Measurements from ENCODE around the gene MFN2. TPM values are rescaled to one million over a fixed set of nuclear protein-coding genes. Genes with fewer than 3 reads are reported as not detected.
"Not testable (repeated sequence)": the region's sequence is repeated elsewhere in the genome, so short reads cannot be mapped to it uniquely, and the experiment has no call there.

Gene MFN2
- total RNA-seq: 50.8 and 54.2 TPM in 2 replicates

- intact Hi-C loops (cut with micrococcal nuclease): loop anchor here (1.0 to 5.0 kb wide), 5 partner anchors 46 to 1508 kb away; partner anchors contain the start of genes CLCN6, DFFA, KIAA2013 and PEX14
Measured at GRCh38 chr1:11979851-11980675, at the start of gene MFN2. Gene MFN2 (plus strand): TSS chr1:11980444. CDS start chr1:11989169, 8,725 bp downstream.

- intact Hi-C loops (cut with micrococcal nuclease): loop anchor here (5.0 kb wide), 1 partner anchor 659 kb away; the partner anchor contains the start of gene UBIAD1
Measured at GRCh38 chr1:11930571-11931445, 49.4 kb upstream of the MFN2 start.

- intact Hi-C loops (cut with micrococcal nuclease): loop anchor here (5.0 kb wide), 1 partner anchor 660 kb away; the partner anchor contains the start of gene UBIAD1
Measured at GRCh38 chr1:11931845-11932244, 48.4 kb upstream of the MFN2 start.

- intact Hi-C loops (cut with micrococcal nuclease): loop anchor here (1.0 to 5.0 kb wide), 4 partner anchors 8 to 662 kb away; partner anchors contain the start of genes KIAA2013, MFN2 and UBIAD1
Measured at GRCh38 chr1:11934302-11935056, 45.8 kb upstream of the MFN2 start, which contains the start of gene PLOD1. Gene PLOD1 (plus strand): TSS chr1:11934717. CDS start chr1:11934780, 63 bp downstream.

GRCh38 chr1:11935057-11935412, 45.2 kb upstream of the MFN2 start:
- intact Hi-C loops (cut with micrococcal nuclease): no loop called here

GRCh38 chr1:11935733-11936132, 44.5 kb upstream of the MFN2 start:
- intact Hi-C loops (cut with micrococcal nuclease): not testable (repeated sequence)

- intact Hi-C loops (cut with micrococcal nuclease): no loop called here
Measured at GRCh38 chr1:11938722-11939526, 41.3 kb upstream of the MFN2 start.

GRCh38 chr1:11939794-11940193, 40.5 kb upstream of the MFN2 start:
- intact Hi-C loops (cut with micrococcal nuclease): not testable (repeated sequence)

- intact Hi-C loops (cut with micrococcal nuclease): no loop called here
Measured at GRCh38 chr1:11940260-11940921, 39.9 kb upstream of the MFN2 start.

- intact Hi-C loops (cut with micrococcal nuclease): no loop called here
Measured at GRCh38 chr1:11942280-11942679, 38.0 kb upstream of the MFN2 start.

GRCh38 chr1:11943619-11944018, 36.6 kb upstream of the MFN2 start:
- intact Hi-C loops (cut with micrococcal nuclease): no loop called here

- intact Hi-C loops (cut with micrococcal nuclease): no loop called here
Measured at GRCh38 chr1:11944358-11944931, 35.8 kb upstream of the MFN2 start.

GRCh38 chr1:11946647-11947046, 33.6 kb upstream of the MFN2 start:
- intact Hi-C loops (cut with micrococcal nuclease): no loop called here

GRCh38 chr1:11948822-11949458, 31.3 kb upstream of the MFN2 start:
- intact Hi-C loops (cut with micrococcal nuclease): no loop called here

- intact Hi-C loops (cut with micrococcal nuclease): no loop called here
Measured at GRCh38 chr1:11951901-11952300, 28.3 kb upstream of the MFN2 start.

GRCh38 chr1:11952455-11953109, 27.7 kb upstream of the MFN2 start:
- intact Hi-C loops (cut with micrococcal nuclease): no loop called here

GRCh38 chr1:11955221-11955620, 25.0 kb upstream of the MFN2 start:
- intact Hi-C loops (cut with micrococcal nuclease): no loop called here

GRCh38 chr1:11957398-11957797, 22.8 kb upstream of the MFN2 start:
- intact Hi-C loops (cut with micrococcal nuclease): no loop called here
